PFSK-1 (cell line): ENCODE measurements around the gene NR6A1.

ENCODE experiments used
- FOXP2 ChIP-seq: optimal IDR thresholded peaks from 2 replicates; pipeline ENCODE3; 2011; ENCODE audit warnings: borderline replicate concordance, control low read depth, inconsistent platforms; ENCODE audit not compliant: insufficient read depth; ENCODE audit errors: extremely low read length, extremely low read depth
- POLR2AphosphoS5 ChIP-seq: IDR thresholded peaks from 2 replicates; pipeline ENCODE4 v1.6.1; 2012; ENCODE audit warnings: low read depth, mild to moderate bottlenecking, control low read depth, low read length, moderate library complexity
- REST ChIP-seq, 2 experiments: IDR thresholded peaks; 2 replicates each; pipeline versions ENCODE4 v1.6.1 to v1.8.0; 2011 to 2012; ENCODE audit warnings: low read depth in 2 of 2, low read length in 2 of 2, control low read depth in 1 of 2, inconsistent platforms in 1 of 2, mild to moderate bottlenecking in 1 of 2, moderate library complexity in 1 of 2; ENCODE audit not compliant: insufficient read depth in 1 of 2
- SIN3A ChIP-seq: IDR thresholded peaks from 2 replicates; pipeline ENCODE4 v1.6.1; 2012; ENCODE audit warnings: mild to moderate bottlenecking, low read length, moderate library complexity, borderline replicate concordance; ENCODE audit not compliant: insufficient read depth
- TAF1 ChIP-seq: IDR thresholded peaks from 2 replicates; pipeline ENCODE4 v1.6.1; 2012; ENCODE audit warnings: low read length, control low read depth, borderline replicate concordance; ENCODE audit not compliant: insufficient read depth

Gene NR6A1

GRCh38 chr9:124718928-124719327 is 52.2 kb downstream of the NR6A1 start:
- no peak for TF ChIP-seq POLR2AphosphoS5
- TF ChIP-seq FOXP2, result no peak
- TF ChIP-seq SIN3A, result no peak
- TF ChIP-seq REST (IDR thresholded peaks at IDR 0.05; ENCODE audit: insufficient read depth in 1 of 2, low read depth in 2 of 2, low read length in 2 of 2), result no peak
- TF ChIP-seq TAF1, result no peak

GRCh38 chr9:124717597-124717996 is 53.5 kb downstream of the NR6A1 start:
- TF ChIP-seq FOXP2 (no peak), REST (IDR thresholded peaks at IDR 0.05; ENCODE audit: insufficient read depth in 1 of 2, low read depth in 2 of 2, low read length in 2 of 2) (no peak), TAF1 (no peak), SIN3A (no peak), POLR2AphosphoS5 (no peak)

GRCh38 chr9:124716808-124717207 is 54.3 kb downstream of the NR6A1 start:
- TF ChIP-seq SIN3A (no peak), REST (IDR thresholded peaks at IDR 0.05; ENCODE audit: insufficient read depth in 1 of 2, low read depth in 2 of 2, low read length in 2 of 2) (no peak), TAF1 (no peak), FOXP2 (no peak), POLR2AphosphoS5 (no peak)

- TF ChIP-seq FOXP2 (no peak), REST (IDR thresholded peaks at IDR 0.05; ENCODE audit: insufficient read depth in 1 of 2, low read depth in 2 of 2, low read length in 2 of 2) (no peak), SIN3A (no peak)
Observed at GRCh38 chr9:124710766-124711165, 60.3 kb downstream of the NR6A1 start.

GRCh38 chr9:124709292-124709690 is 61.8 kb downstream of the NR6A1 start:
- TF ChIP-seq FOXP2, result no peak
- no peak for TF ChIP-seq SIN3A
- no peak for TF ChIP-seq POLR2AphosphoS5
- TF ChIP-seq REST (IDR thresholded peaks at IDR 0.05; ENCODE audit: insufficient read depth in 1 of 2, low read depth in 2 of 2, low read length in 2 of 2), result no peak
- TF ChIP-seq TAF1, result no peak
